HL-60 (cell line): ENCODE results near the gene BCAS3.

Experiments used
- DNase-seq, 2 experiments: peaks; one replicate each; pipeline ENCODE4 v3.0.0-alpha.2; 2010 to 2020; ENCODE audit warnings: low read depth in 1 of 2, low spot score in 1 of 2
- H3K27ac ChIP-seq: fragments of 250-450 bp; sonication (Bioruptor Pico); replicated peaks from 2 replicates; pipeline ENCODE4 v1.5.1; 2020; ENCODE audit warnings: mild to moderate bottlenecking, moderate library complexity
- H3K27me3 ChIP-seq: fragments of 250-450 bp; sonication (Bioruptor Pico); 2 replicates; pipeline ENCODE4 v1.5.1; 2021; ENCODE audit warnings: mild to moderate bottlenecking, moderate library complexity; ENCODE audit not compliant: insufficient read depth, poor library complexity, severe bottlenecking
- H3K4me3 ChIP-seq: replicated peaks from 2 replicates; pipeline ENCODE4 v1.5.1; 2011; ENCODE audit warnings: mild to moderate bottlenecking, control low read depth, low read length; ENCODE audit not compliant: insufficient read depth
- CTCF ChIP-seq: IDR thresholded peaks from one replicate; pipeline ENCODE4 v1.5.1; 2011; ENCODE audit warnings: low read length, control low read depth, inconsistent platforms; ENCODE audit not compliant: insufficient read depth
- GABPA ChIP-seq: IDR thresholded peaks from 2 replicates; pipeline ENCODE4 v1.6.1; 2012; ENCODE audit warnings: low read depth
- POLR2AphosphoS5 ChIP-seq: IDR thresholded peaks from 2 replicates; pipeline ENCODE4 v1.6.1; 2012; ENCODE audit warnings: low read depth
- REST ChIP-seq: IDR thresholded peaks from 2 replicates; pipeline ENCODE4 v1.6.1; 2012; ENCODE audit warnings: low read depth; ENCODE audit not compliant: insufficient replicate concordance
- SPI1 ChIP-seq: IDR thresholded peaks from 2 replicates; pipeline ENCODE4 v1.6.1; 2012; ENCODE audit warnings: low read depth, mild to moderate bottlenecking, borderline replicate concordance

The BCAS3 gene

GRCh38 chr17:61233991-61234750, 556.5 kb downstream of the BCAS3 start:
- Histone ChIP-seq H3K4me3 (no peak overlapping the region), H3K27ac (no peak overlapping the region), H3K27me3 (no peaks in the 10 kb centered on the region)
- TF ChIP-seq GABPA = no peak
- TF ChIP-seq SPI1 = 0 out of 2 replicates have a peak, but pooled peaks have one; percentile 10
- no peak for DNase-seq

GRCh38 chr17:61235001-61235826, 557.6 kb downstream of the BCAS3 start:
- H3K27ac ChIP-seq = no peak overlapping the region
- H3K4me3 ChIP-seq = no peak overlapping the region
- no peaks in the 10 kb centered on the region for H3K27me3 ChIP-seq
- no peak for DNase-seq
- no peak for TF ChIP-seq SPI1
- TF ChIP-seq POLR2AphosphoS5 = no peak
- no peak for TF ChIP-seq CTCF
- no peak for TF ChIP-seq GABPA
- TF ChIP-seq REST = no peak

- no peak for TF ChIP-seq POLR2AphosphoS5
- TF ChIP-seq SPI1 = no peak
- no peak for TF ChIP-seq REST
- no peak for TF ChIP-seq GABPA
- TF ChIP-seq CTCF = no peak
- H3K4me3 ChIP-seq = no peak overlapping the region
- no peak for DNase-seq
- no peaks in the 10 kb centered on the region for H3K27me3 ChIP-seq
- no peak overlapping the region for H3K27ac ChIP-seq
Measured at GRCh38 chr17:61235827-61236197, 558.2 kb downstream of the BCAS3 start.

GRCh38 chr17:61237275-61237674, 559.6 kb downstream of the BCAS3 start:
- no peak overlapping the region for H3K27ac ChIP-seq
- H3K27me3 ChIP-seq = no peaks in the 10 kb centered on the region
- DNase-seq = no peak
- TF ChIP-seq POLR2AphosphoS5 (no peak), SPI1 (no peak), GABPA (no peak), CTCF (no peak), REST (no peak)
- H3K4me3 ChIP-seq = no peak overlapping the region
